ENCODE measurements around the gene CSNK2A2. TPM values are rescaled to one million over a fixed set of nuclear protein-coding genes. Genes with fewer than 3 reads are reported as not detected.

CSNK2A2 gene
- total and polyA plus RNA-seq, 10 of the 15 experiments (the other 5 are each of a cell fraction or from before 2014, with no cell fraction given), result 17.4 to 79.1 (median 29.4) TPM

- TF ChIP-seq CHD2 (IDR thresholded peaks at IDR 0.05; ENCODE audit: borderline replicate concordance, low read depth, low read length) (peak; percentile 97), REST (IDR thresholded peaks at IDR 0.05; ENCODE audit: low read depth, low read length) (no peak), RELB (IDR thresholded peaks at IDR 0.05; ENCODE audit: low read depth) (peak; percentile 89), RCOR1 (conservative IDR thresholded peaks at IDR 0.05; ENCODE audit: low read depth, low read length) (no peak), CBX3 (IDR thresholded peaks at IDR 0.05; ENCODE audit: borderline replicate concordance, low read depth) (no peak), SREBF2 (IDR thresholded peaks at IDR 0.05; ENCODE audit: low read length) (no peak), SPI1 (IDR thresholded peaks at IDR 0.05; ENCODE audit: borderline replicate concordance, insufficient read depth, low read depth, low read length) (peak; percentile 73), POLR2AphosphoS5 (IDR thresholded peaks at IDR 0.05; ENCODE audit: low read length) (peak; percentile 92), KLF5 (IDR thresholded peaks at IDR 0.05; ENCODE audit: partially characterized antibody) (peak; percentile 78), EGR1 (IDR thresholded peaks at IDR 0.05; ENCODE audit: borderline replicate concordance in 1 of 2, low read depth in 2 of 2, low read length in 2 of 2) (peak in 1 of 2 experiments; percentile 55; a peak in 2 of 3 replicates), BACH1 (IDR thresholded peaks at IDR 0.05; ENCODE audit: borderline replicate concordance) (no peak; the same call in 1 of the 2 replicates), POLR2AphosphoS2 (IDR thresholded peaks at IDR 0.05; ENCODE audit: low read depth, low read length) (peak; percentile 58; the same call in 1 of the 2 replicates), IRF3 (IDR thresholded peaks at IDR 0.05) (peak; percentile 69), ZNF384 (IDR thresholded peaks at IDR 0.05; ENCODE audit: borderline replicate concordance, low read depth, low read length) (no peak), RBBP5 (conservative IDR thresholded peaks at IDR 0.05) (no peak), ZSCAN29 (IDR thresholded peaks at IDR 0.05) (no peak), MEF2B (IDR thresholded peaks at IDR 0.05; ENCODE audit: partially characterized antibody, poor library complexity, severe bottlenecking) (peak; percentile 72), RELA (IDR thresholded peaks at IDR 0.05; ENCODE audit: borderline replicate concordance, partially characterized antibody) (peak; percentile 49), JUNB (IDR thresholded peaks at IDR 0.05) (no peak; the same call in 1 of the 2 replicates), ZZZ3 (IDR thresholded peaks at IDR 0.05; ENCODE audit: control insufficient read depth, insufficient read length, low read depth) (no peak), MYB (IDR thresholded peaks at IDR 0.05; ENCODE audit: borderline replicate concordance, low read depth, low read length) (0 out of 2 replicates have a peak, but pooled peaks have one; percentile 37), CBX5 (IDR thresholded peaks at IDR 0.05; ENCODE audit: low read depth) (no peak; the same call in 1 of the 2 replicates), ESRRA (IDR thresholded peaks at IDR 0.05; ENCODE audit: low read length) (no peak), RAD21 (IDR thresholded peaks at IDR 0.05; ENCODE audit: insufficient read depth, low read depth, low read length) (no peak)
Measured at GRCh38 chr16:58129097-58129936, 68.6 kb downstream of the CSNK2A2 start, which contains the start of gene CFAP20 (continued).

Measured in GM12878 (cell line).